ENCODE results near the gene ASB7. TPM values are rescaled to one million over a fixed set of nuclear protein-coding genes. Genes with fewer than 3 reads are reported as not detected.

The ASB7 gene
- total RNA-seq, 4 donors from 2014 or later: 13.8 to 24.8 (median 18.8) TPM

DNA sequence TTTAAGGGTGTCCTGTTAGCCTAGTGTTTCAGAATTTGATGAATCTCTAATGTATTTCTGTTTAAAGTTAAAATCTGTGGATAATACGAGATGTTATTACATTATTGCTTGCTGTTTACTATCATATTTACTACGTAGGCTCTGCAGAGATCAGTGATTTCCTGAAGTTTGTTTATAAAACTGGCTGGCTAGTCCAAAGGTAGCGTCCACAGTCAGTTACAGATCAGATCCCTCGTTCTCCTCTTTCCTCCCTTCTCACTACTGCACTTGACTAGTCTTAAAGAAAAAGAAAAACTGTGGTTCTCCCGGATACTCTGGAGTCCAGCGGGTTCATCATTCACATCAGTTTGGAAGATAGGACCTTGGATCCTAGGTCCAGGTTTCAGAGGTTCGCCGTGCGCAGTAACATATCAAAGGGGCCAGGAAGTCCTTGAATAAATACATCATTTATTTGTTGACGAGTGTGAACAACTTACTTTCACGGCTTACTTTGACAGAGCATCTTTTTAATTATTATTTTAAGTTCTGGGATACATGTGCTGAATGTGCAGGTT, 35.9 kb downstream of the ASB7 start:
- TF ChIP-seq POLR2A (IDR thresholded peaks at IDR 0.05): no peak
- TF ChIP-seq, protein P1, sequence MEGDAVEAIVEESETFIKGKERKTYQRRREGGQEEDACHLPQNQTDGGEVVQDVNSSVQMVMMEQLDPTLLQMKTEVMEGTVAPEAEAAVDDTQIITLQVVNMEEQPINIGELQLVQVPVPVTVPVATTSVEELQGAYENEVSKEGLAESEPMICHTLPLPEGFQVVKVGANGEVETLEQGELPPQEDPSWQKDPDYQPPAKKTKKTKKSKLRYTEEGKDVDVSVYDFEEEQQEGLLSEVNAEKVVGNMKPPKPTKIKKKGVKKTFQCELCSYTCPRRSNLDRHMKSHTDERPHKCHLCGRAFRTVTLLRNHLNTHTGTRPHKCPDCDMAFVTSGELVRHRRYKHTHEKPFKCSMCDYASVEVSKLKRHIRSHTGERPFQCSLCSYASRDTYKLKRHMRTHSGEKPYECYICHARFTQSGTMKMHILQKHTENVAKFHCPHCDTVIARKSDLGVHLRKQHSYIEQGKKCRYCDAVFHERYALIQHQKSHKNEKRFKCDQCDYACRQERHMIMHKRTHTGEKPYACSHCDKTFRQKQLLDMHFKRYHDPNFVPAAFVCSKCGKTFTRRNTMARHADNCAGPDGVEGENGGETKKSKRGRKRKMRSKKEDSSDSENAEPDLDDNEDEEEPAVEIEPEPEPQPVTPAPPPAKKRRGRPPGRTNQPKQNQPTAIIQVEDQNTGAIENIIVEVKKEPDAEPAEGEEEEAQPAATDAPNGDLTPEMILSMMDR (IDR thresholded peaks at IDR 0.05): no peak
- Histone ChIP-seq H3K4me3 (no peak overlapping the region), H3K4me1 (peaks cover 0 to 13% (median 0%) of the 10 kb centered on the region in 4 donors), H3K36me3 (no peaks in the 10 kb centered on the region), H3K27ac (no peak overlapping the region), H3K9me3 (no peaks in the 10 kb centered on the region), H3K27me3 (no peaks in the 10 kb centered on the region)
- DNase-seq: no peak

DNA sequence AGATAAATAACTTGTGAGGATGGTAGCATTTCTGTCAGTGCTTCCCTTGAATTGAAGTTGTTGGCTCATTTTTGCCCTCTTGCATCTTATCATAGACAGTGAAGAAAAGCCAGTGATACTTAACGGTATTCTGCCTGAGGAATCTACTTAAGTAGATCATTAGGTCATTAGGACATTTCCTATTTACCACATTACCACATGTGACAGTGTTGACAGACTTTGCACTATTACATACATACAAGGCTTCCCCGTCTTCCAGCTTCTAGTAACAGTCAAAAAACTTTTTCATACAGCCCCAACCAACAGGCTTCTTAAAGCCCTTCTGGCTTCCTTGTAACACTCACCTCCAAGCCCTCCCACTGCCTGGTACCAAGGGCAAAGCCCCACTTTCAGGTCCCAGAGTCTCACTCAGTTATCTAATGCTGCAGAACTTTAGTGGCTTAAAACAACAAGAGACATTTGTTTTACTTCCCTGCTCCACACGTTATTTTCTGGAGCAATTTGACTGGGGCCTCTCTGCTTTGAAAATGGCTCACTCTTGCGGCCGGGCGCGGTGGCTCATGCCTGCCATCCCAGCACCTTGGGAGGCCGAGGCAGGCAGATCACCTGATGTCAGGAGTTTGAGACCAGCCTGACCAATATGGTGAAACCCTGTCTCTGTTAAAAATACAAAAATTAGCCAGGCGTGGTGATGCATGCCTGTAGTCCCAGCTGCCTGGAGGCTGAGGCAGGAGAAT, 40.0 kb downstream of the ASB7 start:
- Histone ChIP-seq H3K9me3 (no peaks in the 10 kb centered on the region), H3K4me3 (no peak overlapping the region), H3K27me3 (no peaks in the 10 kb centered on the region), H3K36me3 (no peaks in the 10 kb centered on the region), H3K4me1 (peaks cover 0 to 7% (median 0%) of the 10 kb centered on the region in 4 donors), H3K27ac (no peak overlapping the region)
- no peak for DNase-seq
- TF ChIP-seq, protein P1 (IDR thresholded peaks at IDR 0.05): no peak
- no peak for TF ChIP-seq POLR2A (IDR thresholded peaks at IDR 0.05)

DNA sequence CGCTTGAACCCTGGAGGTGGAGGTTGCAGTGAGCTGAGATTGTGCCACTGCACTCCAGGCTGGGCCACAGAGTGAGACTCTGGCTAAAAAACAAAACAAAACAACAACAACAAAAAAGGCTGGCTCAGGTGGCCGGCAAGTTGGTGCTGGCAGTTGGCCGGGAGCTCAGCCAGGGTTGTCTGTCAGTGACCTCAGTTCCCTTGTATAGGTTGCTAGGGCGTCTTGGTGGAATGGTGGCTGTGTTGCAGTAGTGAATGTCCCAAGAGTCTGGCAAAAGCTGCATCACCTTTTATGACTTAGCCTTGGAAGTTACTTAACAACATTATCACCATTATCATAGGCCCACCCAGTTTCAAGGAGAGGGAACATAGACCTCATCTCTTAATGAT, 40.6 kb downstream of the ASB7 start:
- DNase-seq: no peak
- no peak overlapping the region for H3K4me3 ChIP-seq
- H3K36me3 ChIP-seq: no peaks in the 10 kb centered on the region
- H3K4me1 ChIP-seq: peaks cover 0 to 6% (median 0%) of the 10 kb centered on the region in 4 donors
- TF ChIP-seq, protein P1 (IDR thresholded peaks at IDR 0.05): no peak
- no peak for TF ChIP-seq POLR2A (IDR thresholded peaks at IDR 0.05)
- H3K9me3 ChIP-seq: no peaks in the 10 kb centered on the region
- no peaks in the 10 kb centered on the region for H3K27me3 ChIP-seq
- no peak overlapping the region for H3K27ac ChIP-seq

DNA sequence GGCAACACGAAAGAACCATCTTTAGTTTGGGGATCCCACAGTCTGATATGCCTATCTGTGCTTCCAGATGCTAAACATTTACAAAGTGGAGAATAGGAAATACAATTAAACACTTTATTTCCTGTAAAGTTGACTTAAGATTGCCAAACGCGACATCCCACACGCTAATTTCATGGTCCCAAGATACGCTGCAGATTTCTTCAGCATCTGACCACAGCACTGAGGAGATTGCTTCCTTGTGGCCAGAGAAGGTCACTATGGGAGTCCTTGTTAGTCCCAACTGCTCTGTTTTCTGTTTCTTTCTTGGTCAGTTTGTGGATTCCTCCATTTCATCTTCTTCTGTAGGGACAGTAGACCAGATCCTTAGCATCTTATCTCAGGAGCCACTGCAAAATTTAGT, 43.3 kb downstream of the ASB7 start:
- Histone ChIP-seq H3K27ac (no peak overlapping the region), H3K27me3 (no peaks in the 10 kb centered on the region), H3K9me3 (no peaks in the 10 kb centered on the region), H3K4me1 (no peaks in the 10 kb centered on the region), H3K4me3 (no peak overlapping the region), H3K36me3 (peaks cover 0 to 4% (median 0%) of the 10 kb centered on the region in 3 donors)
- no peak for TF ChIP-seq POLR2A (IDR thresholded peaks at IDR 0.05)
- DNase-seq: no peak

DNA sequence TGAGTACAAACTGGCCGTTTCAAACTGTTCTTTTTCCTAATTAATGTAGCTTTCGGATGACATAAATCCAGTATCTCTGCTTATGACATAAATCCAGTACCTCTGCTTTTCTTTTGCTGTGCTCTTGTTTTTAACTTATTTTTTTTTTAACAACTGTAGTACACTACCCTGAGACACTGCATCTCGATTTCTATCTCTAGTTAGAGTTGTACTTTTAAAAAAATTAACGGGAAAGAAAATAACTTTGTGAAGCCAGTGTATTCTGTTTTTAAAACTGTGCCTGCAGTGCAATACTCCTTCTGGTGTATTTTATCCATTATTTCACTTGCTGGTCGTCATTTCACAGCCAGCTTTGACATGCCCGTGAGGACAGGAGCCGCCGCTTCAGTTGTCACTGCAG, 46.6 kb downstream of the ASB7 start:
- H3K9me3 ChIP-seq: no peaks in the 10 kb centered on the region
- no peak overlapping the region for H3K4me3 ChIP-seq
- H3K27me3 ChIP-seq: no peaks in the 10 kb centered on the region
- no peak overlapping the region for H3K27ac ChIP-seq
- TF ChIP-seq, protein P1 (IDR thresholded peaks at IDR 0.05): no peak
- no peak for TF ChIP-seq POLR2A (IDR thresholded peaks at IDR 0.05)
- H3K36me3 ChIP-seq: peaks cover 0 to 4% (median 0%) of the 10 kb centered on the region in 3 donors
- no peak for DNase-seq
- no peaks in the 10 kb centered on the region for H3K4me1 ChIP-seq

DNA sequence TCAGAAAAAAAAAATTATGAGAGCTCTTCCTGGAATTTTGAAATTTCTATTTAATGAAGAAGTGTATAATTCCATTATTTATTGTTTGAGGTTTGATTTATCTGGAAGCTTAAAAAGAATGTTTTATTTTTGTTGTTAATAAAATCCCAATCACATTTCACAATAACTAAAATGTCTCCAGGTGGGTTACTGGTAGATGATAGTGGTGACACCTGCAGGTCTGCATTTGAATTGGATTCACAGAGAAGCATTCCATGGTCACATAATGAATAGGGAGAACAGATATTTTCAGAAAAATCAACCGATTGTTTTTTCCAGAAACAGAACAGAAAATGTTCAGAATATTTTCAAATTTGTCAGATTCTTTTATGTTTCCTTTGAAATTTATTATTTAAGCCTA, 48.3 kb downstream of the ASB7 start:
- no peak for DNase-seq
- Histone ChIP-seq H3K27me3 (no peaks in the 10 kb centered on the region), H3K36me3 (peaks cover 0 to 4% (median 0%) of the 10 kb centered on the region in 3 donors), H3K9me3 (no peaks in the 10 kb centered on the region), H3K4me3 (no peak overlapping the region), H3K27ac (no peak overlapping the region), H3K4me1 (no peaks in the 10 kb centered on the region)
- TF ChIP-seq, protein P1 (IDR thresholded peaks at IDR 0.05): peak in 3 of 6 experiments; percentile 17 to 34 (median 26)
- no peak for TF ChIP-seq POLR2A (IDR thresholded peaks at IDR 0.05)

Data from Peyer's patch (tissue), 4 donors.